HepG2 (cell line): ENCODE results near the gene SDC1.

ENCODE experiments used
- BHLHE40 ChIP-seq: IDR thresholded peaks from 2 replicates; pipeline ENCODE4 v1.6.1; 2011; ENCODE audit warnings: low read length, improper control_type of control experiment
- FIP1L1 ChIP-seq: fragments of 200-400 bp; formaldehyde crosslinking; IDR thresholded peaks from 2 replicates; pipeline ENCODE4 v1.6.1; 2018; ENCODE audit warnings: low read depth, mild to moderate bottlenecking, low read length, moderate library complexity, borderline replicate concordance; ENCODE audit not compliant: insufficient read depth
- FOXA1 ChIP-seq, 2 experiments: fragments of 450-650 bp in 1 of 2; sonication (generic) in 1 of 2; formaldehyde crosslinking in 1 of 2; IDR thresholded peaks; 2 replicates each; pipeline versions ENCODE4 v1.4.0 to v1.6.1; 2016 to 2020; ENCODE audit warnings: missing genetic modification reagents in 1 of 2
- IKZF1 ChIP-seq: fragments of 450-650 bp; IDR thresholded peaks from 2 replicates; pipeline ENCODE4 v1.7.1; 2016
- MYC ChIP-seq: sonication (generic); formaldehyde crosslinking; IDR thresholded peaks from 2 replicates; pipeline ENCODE4 v1.9.0; 2021; ENCODE audit warnings: missing genetic modification reagents, borderline replicate concordance
- NRL ChIP-seq: sonication (generic); formaldehyde crosslinking; IDR thresholded peaks from 2 replicates; pipeline ENCODE4 v1.5.0; 2020; ENCODE audit warnings: missing genetic modification reagents, mild to moderate bottlenecking, moderate library complexity, borderline replicate concordance
- TAF15 ChIP-seq: fragments of 200-400 bp; formaldehyde crosslinking; IDR thresholded peaks from one replicate; pipeline ENCODE4 v1.6.1; 2018; ENCODE audit warnings: mild to moderate bottlenecking, low read depth, low read length; ENCODE audit not compliant: poor library complexity, severe bottlenecking
- ZNF709 ChIP-seq: sonication (generic); formaldehyde crosslinking; IDR thresholded peaks from 2 replicates; pipeline ENCODE4 v1.5.0; 2020; ENCODE audit warnings: mild to moderate bottlenecking, missing genetic modification reagents
- ZNF816 ChIP-seq: sonication (generic); formaldehyde crosslinking; IDR thresholded peaks from 2 replicates; pipeline ENCODE4 v1.8.0; 2022; ENCODE audit warnings: missing genetic modification reagents, mild to moderate bottlenecking, borderline replicate concordance
- ZSCAN21 ChIP-seq: sonication (generic); formaldehyde crosslinking; IDR thresholded peaks from 2 replicates; pipeline ENCODE4 v1.8.0; 2022; ENCODE audit warnings: mild to moderate bottlenecking, missing genetic modification reagents, moderate library complexity, borderline replicate concordance
- TF ChIP-seq, protein P1 (sequence below): sonication (generic); formaldehyde crosslinking; IDR thresholded peaks from 2 replicates; pipeline ENCODE4 v1.5.0; 2020; ENCODE audit warnings: mild to moderate bottlenecking, missing genetic modification reagents, moderate library complexity
- TF ChIP-seq, protein P2 (sequence below): sonication (generic); formaldehyde crosslinking; IDR thresholded peaks from 2 replicates; pipeline ENCODE4 v1.4.0; 2020; ENCODE audit warnings: missing genetic modification reagents
- TF ChIP-seq, protein P3 (sequence below): sonication (generic); formaldehyde crosslinking; IDR thresholded peaks from 2 replicates; pipeline ENCODE4 v1.4.0; 2020; ENCODE audit warnings: missing genetic modification reagents
- TF ChIP-seq, protein P4 (sequence below): sonication (generic); formaldehyde crosslinking; IDR thresholded peaks from 2 replicates; pipeline ENCODE4 v1.4.0; 2020; ENCODE audit warnings: missing genetic modification reagents

DNA sequence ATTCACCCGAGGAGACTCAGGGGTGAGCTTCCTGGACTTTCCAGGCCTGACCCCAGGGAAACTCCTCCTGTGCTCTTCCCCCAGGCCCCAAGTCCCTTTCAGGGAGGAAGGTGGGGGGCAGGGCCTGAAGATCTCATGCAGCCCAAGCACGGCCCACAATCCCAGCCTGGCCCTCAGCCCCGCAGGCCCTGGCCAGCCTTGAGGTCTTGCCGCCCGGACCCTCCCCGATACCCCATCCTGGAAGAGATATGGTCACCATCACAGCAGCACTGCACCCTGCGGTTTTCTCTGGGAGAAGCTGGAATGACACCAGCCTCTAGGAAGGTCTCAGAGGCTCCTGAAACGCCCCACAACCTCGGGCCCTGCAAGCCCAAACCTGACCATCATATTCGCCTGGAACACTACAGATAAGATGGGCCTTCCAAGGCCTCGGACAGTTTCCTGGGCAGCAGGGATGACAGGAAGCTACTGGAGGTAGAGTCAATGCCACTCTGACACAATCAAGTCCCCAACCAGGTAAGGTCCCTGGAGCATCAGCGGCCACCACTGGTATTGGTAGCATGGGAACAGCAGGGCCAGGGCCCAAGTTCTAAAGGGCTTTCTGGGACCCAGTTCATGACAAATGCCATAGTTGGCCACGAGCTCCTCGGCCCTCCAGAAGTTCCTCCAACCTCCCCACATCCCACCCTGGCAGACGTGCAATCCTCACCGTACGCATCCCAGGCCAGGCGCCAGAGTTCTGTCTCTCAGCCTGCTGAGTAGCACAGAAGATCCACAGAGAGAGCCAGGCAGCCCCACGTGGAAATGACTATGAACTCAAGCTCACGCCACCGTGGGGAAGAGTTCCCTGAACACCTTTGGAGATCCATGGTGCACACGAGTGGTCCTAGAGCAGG is 8.6 kb downstream of the SDC1 start:
- TF ChIP-seq, protein P1, sequence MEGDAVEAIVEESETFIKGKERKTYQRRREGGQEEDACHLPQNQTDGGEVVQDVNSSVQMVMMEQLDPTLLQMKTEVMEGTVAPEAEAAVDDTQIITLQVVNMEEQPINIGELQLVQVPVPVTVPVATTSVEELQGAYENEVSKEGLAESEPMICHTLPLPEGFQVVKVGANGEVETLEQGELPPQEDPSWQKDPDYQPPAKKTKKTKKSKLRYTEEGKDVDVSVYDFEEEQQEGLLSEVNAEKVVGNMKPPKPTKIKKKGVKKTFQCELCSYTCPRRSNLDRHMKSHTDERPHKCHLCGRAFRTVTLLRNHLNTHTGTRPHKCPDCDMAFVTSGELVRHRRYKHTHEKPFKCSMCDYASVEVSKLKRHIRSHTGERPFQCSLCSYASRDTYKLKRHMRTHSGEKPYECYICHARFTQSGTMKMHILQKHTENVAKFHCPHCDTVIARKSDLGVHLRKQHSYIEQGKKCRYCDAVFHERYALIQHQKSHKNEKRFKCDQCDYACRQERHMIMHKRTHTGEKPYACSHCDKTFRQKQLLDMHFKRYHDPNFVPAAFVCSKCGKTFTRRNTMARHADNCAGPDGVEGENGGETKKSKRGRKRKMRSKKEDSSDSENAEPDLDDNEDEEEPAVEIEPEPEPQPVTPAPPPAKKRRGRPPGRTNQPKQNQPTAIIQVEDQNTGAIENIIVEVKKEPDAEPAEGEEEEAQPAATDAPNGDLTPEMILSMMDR, result no peak
- TF ChIP-seq FIP1L1 (0 out of 2 replicates have a peak, but pooled peaks have one; percentile 31), FOXA1 (IDR thresholded peaks at IDR 0.05) (no peak), FOXA1 (CRISPR knock-in tag; IDR thresholded peaks at IDR 0.05) (no peak), IKZF1 (no peak), NRL (CRISPR knock-in tag) (0 out of 2 replicates have a peak, but pooled peaks have one; percentile 34), MYC (CRISPR knock-in tag) (peak; percentile 15; the same call in 1 of the 2 replicates), ZNF816 (CRISPR knock-in tag) (no peak), TAF15 (no peak), ZNF709 (CRISPR knock-in tag) (no peak), BHLHE40 (no peak), ZSCAN21 (CRISPR knock-in tag) (no peak)
- TF ChIP-seq, protein P2, sequence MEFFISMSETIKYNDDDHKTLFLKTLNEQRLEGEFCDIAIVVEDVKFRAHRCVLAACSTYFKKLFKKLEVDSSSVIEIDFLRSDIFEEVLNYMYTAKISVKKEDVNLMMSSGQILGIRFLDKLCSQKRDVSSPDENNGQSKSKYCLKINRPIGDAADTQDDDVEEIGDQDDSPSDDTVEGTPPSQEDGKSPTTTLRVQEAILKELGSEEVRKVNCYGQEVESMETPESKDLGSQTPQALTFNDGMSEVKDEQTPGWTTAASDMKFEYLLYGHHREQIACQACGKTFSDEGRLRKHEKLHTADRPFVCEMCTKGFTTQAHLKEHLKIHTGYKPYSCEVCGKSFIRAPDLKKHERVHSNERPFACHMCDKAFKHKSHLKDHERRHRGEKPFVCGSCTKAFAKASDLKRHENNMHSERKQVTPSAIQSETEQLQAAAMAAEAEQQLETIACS, result no peak
- TF ChIP-seq, protein P3, sequence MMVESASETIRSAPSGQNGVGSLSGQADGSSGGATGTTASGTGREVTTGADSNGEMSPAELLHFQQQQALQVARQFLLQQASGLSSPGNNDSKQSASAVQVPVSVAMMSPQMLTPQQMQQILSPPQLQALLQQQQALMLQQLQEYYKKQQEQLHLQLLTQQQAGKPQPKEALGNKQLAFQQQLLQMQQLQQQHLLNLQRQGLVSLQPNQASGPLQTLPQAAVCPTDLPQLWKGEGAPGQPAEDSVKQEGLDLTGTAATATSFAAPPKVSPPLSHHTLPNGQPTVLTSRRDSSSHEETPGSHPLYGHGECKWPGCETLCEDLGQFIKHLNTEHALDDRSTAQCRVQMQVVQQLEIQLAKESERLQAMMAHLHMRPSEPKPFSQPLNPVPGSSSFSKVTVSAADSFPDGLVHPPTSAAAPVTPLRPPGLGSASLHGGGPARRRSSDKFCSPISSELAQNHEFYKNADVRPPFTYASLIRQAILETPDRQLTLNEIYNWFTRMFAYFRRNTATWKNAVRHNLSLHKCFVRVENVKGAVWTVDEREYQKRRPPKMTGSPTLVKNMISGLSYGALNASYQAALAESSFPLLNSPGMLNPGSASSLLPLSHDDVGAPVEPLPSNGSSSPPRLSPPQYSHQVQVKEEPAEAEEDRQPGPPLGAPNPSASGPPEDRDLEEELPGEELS, result no peak
- TF ChIP-seq, protein P4, sequence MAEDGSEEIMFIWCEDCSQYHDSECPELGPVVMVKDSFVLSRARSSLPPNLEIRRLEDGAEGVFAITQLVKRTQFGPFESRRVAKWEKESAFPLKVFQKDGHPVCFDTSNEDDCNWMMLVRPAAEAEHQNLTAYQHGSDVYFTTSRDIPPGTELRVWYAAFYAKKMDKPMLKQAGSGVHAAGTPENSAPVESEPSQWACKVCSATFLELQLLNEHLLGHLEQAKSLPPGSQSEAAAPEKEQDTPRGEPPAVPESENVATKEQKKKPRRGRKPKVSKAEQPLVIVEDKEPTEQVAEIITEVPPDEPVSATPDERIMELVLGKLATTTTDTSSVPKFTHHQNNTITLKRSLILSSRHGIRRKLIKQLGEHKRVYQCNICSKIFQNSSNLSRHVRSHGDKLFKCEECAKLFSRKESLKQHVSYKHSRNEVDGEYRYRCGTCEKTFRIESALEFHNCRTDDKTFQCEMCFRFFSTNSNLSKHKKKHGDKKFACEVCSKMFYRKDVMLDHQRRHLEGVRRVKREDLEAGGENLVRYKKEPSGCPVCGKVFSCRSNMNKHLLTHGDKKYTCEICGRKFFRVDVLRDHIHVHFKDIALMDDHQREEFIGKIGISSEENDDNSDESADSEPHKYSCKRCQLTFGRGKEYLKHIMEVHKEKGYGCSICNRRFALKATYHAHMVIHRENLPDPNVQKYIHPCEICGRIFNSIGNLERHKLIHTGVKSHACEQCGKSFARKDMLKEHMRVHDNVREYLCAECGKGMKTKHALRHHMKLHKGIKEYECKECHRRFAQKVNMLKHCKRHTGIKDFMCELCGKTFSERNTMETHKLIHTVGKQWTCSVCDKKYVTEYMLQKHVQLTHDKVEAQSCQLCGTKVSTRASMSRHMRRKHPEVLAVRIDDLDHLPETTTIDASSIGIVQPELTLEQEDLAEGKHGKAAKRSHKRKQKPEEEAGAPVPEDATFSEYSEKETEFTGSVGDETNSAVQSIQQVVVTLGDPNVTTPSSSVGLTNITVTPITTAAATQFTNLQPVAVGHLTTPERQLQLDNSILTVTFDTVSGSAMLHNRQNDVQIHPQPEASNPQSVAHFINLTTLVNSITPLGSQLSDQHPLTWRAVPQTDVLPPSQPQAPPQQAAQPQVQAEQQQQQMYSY (CRISPR knock-in tag), result no peak
